Spleen (tissue), 11 donors: ENCODE measurements around the gene RBFOX1. TPM values are rescaled to one million over a fixed set of nuclear protein-coding genes. Genes with fewer than 3 reads are reported as not detected.

ENCODE experiments used
- DNase-seq: peaks from one replicate; pipeline ENCODE4 v3.0.0-alpha.2; 2020
- H3K27ac ChIP-seq, 8 donors: fragments of 200-600 bp; sonication (generic) in 7 of 8; 1 replicate in 4 of 8; 2 replicates in 4 of 8; pipeline versions ENCODE4 v1.5.0 to v1.8.0; 2016 to 2021; ENCODE audit warnings: inconsistent platforms in 4 of 8, mild to moderate bottlenecking in 4 of 8, moderate library complexity in 1 of 8
- H3K27me3 ChIP-seq, 7 donors: fragments of 200-600 bp; sonication (generic) in 6 of 7; replicated peaks in 1 of 7; 1 replicate in 4 of 7; 2 replicates in 3 of 7; pipeline versions ENCODE4 v1.5.0 to v1.8.0; 2016 to 2021; ENCODE audit warnings: inconsistent platforms in 3 of 7, mild to moderate bottlenecking in 1 of 7
- H3K36me3 ChIP-seq, 6 donors: fragments of 200-600 bp; sonication (generic) in 5 of 6; 1 replicate in 4 of 6; 2 replicates in 2 of 6; pipeline versions ENCODE4 v1.5.0 to v1.8.0; 2016 to 2021; ENCODE audit warnings: inconsistent platforms in 2 of 6
- H3K4me1 ChIP-seq, 6 donors: fragments of 200-600 bp; sonication (generic) in 5 of 6; 1 replicate in 3 of 6; 2 replicates in 3 of 6; pipeline versions ENCODE4 v1.5.0 to v1.8.0; 2016 to 2021; ENCODE audit warnings: inconsistent platforms in 3 of 6
- H3K4me3 ChIP-seq, 8 donors: fragments of 200-600 bp; sonication (generic) in 7 of 8; 1 replicate in 4 of 8; 2 replicates in 4 of 8; pipeline versions ENCODE4 v1.5.0 to v1.8.0; 2016 to 2021; ENCODE audit warnings: inconsistent platforms in 4 of 8, mild to moderate bottlenecking in 4 of 8, moderate library complexity in 2 of 8
- H3K9me3 ChIP-seq, 8 donors: fragments of 200-600 bp; sonication (generic) in 7 of 8; 1 replicate in 4 of 8; 2 replicates in 4 of 8; pipeline versions ENCODE4 v1.5.0 to v1.8.0; 2016 to 2021; ENCODE audit warnings: inconsistent platforms in 4 of 8
- POLR2A ChIP-seq, 3 donors: fragments of 450-650 bp; IDR thresholded peaks; one replicate each; pipeline ENCODE4 v1.5.1; 2017; ENCODE audit warnings: antibody characterized with exemption in 3 of 3, mild to moderate bottlenecking in 1 of 3
- POLR2AphosphoS5 ChIP-seq, 3 donors: sonication (generic); formaldehyde crosslinking; IDR thresholded peaks; one replicate each; pipeline ENCODE4 v1.5.1; 2017; ENCODE audit warnings: antibody characterized with exemption in 3 of 3
- WGBS, 5 donors: extraction: QIAGEN DNeasy Blood & Tissue Kit in 3 of 5; methylation state at CpG; one replicate each; pipeline versions ENCODE4 v1.1.5 to v1.1.7; 2013 to 2018; 5-methylcytosine and 5-hydroxymethylcytosine counted together
- intact Hi-C: fragments of 100-400 bp; cut with DNase I; formaldehyde crosslinking; loops from one replicate; pipeline ENCODE4 v1.15.0; 2023; ENCODE audit warnings: low total_unique reads
- polyA plus RNA-seq, 3 donors: library from polyadenylated mRNA; stranded (reverse); fragments of 200-250 nt; gene quantifications; one replicate each; pipeline ENCODE4 v1.2.1, GENCODE V29; 2013
- total RNA-seq, 7 donors: library from RNA; depleted of rRNA in 3 of 7; stranded (reverse); fragments of >200 nt in 3 of 7; fragmentation: NEBNext Ultra II Directional in 4 of 7; extraction: Animal tissue kit (Norgen Biotek cat#: 25700) in 4 of 7; gene quantifications; one replicate each; pipeline versions ENCODE4 v1.1.0 to v1.2.1, GENCODE V29; 2016 to 2021
- TF ChIP-seq, protein P1 (sequence below), 11 experiments: fragments of 200-600 bp in 7 of 11; fragments of 450-650 bp in 4 of 11; sonication (generic) in 4 of 11; IDR thresholded peaks in 8 of 11; conservative IDR thresholded peaks in 3 of 11; 1 replicate in 7 of 11; 2 replicates in 4 of 11; pipeline versions ENCODE4 v1.4.0 to v1.8.0; 2016 to 2021; ENCODE audit warnings: antibody characterized with exemption in 11 of 11, inconsistent platforms in 4 of 11, mild to moderate bottlenecking in 1 of 11
- donor health status: healthy with polysubstance abuse.
- donor health status: DM: no; HTN: no; CAD: no; lungs with moderate emphysema.
- donor health status: DM: no; HTN: no; CAD: no.
- donor health status: Bipolar disorder and iron deficiency.
- donor health status: healthy.
- donor health status: DM: no; HTN: no; CAD: no.
- donor health status: DM: yes; HTN: yes; CAD: no.

Gene RBFOX1
- total and polyA plus RNA-seq, 10 donors = 0.07 to 0.13 TPM; not detected in 8

DNA sequence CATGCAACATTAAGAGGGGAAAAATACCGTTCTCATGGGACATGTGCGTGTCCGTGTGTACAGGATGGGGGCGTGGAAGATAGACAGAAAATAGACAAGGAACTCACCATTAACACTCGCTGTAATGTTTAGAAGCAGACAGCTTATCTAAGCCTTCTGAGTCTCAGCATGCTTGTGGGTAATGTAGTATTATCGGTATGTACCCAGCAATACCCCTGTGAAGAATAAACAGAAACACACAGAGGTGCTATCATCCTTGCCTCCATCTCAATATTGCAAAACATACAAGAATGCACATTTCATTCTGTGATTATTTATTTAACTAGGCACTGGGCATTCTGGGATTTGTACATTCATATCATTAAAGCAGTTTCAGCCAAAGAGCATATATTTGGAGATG, 42.0 kb upstream of the RBFOX1 start:
- Histone ChIP-seq H3K4me1 (no peaks in the 10 kb centered on the region), H3K4me3 (no peak overlapping the region), H3K9me3 (peaks cover 0 to 34% (median 23%) of the 10 kb centered on the region in 8 donors), H3K27ac (no peak overlapping the region), H3K27me3 (no peaks in the 10 kb centered on the region), H3K36me3 (no peaks in the 10 kb centered on the region)
- no peak for DNase-seq
- intact Hi-C loops = no loop called here
- TF ChIP-seq POLR2A (IDR thresholded peaks at IDR 0.05) (no peak), POLR2AphosphoS5 (IDR thresholded peaks at IDR 0.05) (no peak)
- TF ChIP-seq, protein P1, sequence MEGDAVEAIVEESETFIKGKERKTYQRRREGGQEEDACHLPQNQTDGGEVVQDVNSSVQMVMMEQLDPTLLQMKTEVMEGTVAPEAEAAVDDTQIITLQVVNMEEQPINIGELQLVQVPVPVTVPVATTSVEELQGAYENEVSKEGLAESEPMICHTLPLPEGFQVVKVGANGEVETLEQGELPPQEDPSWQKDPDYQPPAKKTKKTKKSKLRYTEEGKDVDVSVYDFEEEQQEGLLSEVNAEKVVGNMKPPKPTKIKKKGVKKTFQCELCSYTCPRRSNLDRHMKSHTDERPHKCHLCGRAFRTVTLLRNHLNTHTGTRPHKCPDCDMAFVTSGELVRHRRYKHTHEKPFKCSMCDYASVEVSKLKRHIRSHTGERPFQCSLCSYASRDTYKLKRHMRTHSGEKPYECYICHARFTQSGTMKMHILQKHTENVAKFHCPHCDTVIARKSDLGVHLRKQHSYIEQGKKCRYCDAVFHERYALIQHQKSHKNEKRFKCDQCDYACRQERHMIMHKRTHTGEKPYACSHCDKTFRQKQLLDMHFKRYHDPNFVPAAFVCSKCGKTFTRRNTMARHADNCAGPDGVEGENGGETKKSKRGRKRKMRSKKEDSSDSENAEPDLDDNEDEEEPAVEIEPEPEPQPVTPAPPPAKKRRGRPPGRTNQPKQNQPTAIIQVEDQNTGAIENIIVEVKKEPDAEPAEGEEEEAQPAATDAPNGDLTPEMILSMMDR (IDR thresholded peaks at IDR 0.05 in 8 of 11, conservative IDR thresholded peaks at IDR 0.05 in 3 of 11) = no peak
- WGBS, 5 donors = 83 to 92% (median 87%) methylated on average over 6 of the region's 6 CpGs

DNA sequence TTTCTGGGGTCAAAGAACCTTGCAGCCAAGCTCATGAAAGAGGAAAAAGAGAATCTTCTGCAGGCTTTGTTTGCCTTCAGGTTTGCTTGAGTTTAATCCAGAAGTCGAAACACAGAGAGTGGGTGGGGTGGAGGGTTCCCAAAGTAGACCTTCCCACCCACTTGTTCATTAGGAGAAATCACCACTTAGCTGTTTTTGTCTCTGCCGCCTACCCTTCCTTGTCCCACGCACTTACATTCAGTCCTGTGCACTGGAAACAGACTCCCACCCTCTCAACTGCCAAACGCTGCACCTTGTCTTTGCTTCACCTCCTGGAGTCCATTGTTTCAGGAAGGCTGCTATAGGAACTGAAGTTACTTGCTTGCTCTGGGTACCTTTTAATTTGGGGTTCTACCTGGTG, 38.6 kb upstream of the RBFOX1 start:
- no peaks in the 10 kb centered on the region for H3K27me3 ChIP-seq
- 67 to 73% (median 71%) methylated on average over 4 of the region's 4 CpGs for WGBS, 5 donors
- H3K27ac ChIP-seq = no peak overlapping the region
- H3K4me1 ChIP-seq = no peaks in the 10 kb centered on the region
- DNase-seq = no peak
- TF ChIP-seq, protein P1 (IDR thresholded peaks at IDR 0.05 in 8 of 11, conservative IDR thresholded peaks at IDR 0.05 in 3 of 11) = no peak
- no peaks in the 10 kb centered on the region for H3K36me3 ChIP-seq
- H3K4me3 ChIP-seq = no peak overlapping the region
- peaks cover 0 to 15% (median 0%) of the 10 kb centered on the region in 8 donors for H3K9me3 ChIP-seq
- intact Hi-C loops = no loop called here

DNA sequence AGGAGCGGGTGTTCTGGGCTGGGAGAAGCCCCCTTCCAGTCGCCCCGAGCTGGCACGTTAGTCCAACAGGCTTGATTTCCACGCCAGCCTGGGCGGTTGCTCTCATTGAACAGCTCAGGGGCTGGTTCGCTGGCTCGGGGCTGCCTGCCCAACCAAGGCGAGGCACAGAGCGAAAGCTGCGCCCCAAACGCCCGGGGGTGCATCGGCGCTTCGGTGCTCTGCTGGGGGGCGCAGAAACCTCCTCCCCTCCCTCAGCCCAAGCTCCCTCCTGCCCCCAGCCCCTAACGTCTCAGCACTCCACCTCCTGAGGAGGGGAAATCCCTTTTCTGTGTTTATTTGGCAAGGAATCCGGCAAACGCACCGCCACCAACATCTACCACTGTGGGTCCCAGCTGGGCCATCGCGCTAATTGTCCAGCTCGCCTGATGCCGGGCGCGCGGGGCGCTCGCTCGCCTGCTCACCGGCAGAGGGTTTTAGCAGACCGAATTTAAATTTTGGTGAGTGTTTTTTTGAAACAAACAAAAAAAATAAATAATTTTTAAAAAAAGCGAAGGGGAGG, 29.5 kb upstream of the RBFOX1 start:
- TF ChIP-seq POLR2AphosphoS5 (IDR thresholded peaks at IDR 0.05) (no peak), POLR2A (IDR thresholded peaks at IDR 0.05) (no peak)
- TF ChIP-seq, protein P1 (IDR thresholded peaks at IDR 0.05 in 8 of 11, conservative IDR thresholded peaks at IDR 0.05 in 3 of 11) = no peak

DNA sequence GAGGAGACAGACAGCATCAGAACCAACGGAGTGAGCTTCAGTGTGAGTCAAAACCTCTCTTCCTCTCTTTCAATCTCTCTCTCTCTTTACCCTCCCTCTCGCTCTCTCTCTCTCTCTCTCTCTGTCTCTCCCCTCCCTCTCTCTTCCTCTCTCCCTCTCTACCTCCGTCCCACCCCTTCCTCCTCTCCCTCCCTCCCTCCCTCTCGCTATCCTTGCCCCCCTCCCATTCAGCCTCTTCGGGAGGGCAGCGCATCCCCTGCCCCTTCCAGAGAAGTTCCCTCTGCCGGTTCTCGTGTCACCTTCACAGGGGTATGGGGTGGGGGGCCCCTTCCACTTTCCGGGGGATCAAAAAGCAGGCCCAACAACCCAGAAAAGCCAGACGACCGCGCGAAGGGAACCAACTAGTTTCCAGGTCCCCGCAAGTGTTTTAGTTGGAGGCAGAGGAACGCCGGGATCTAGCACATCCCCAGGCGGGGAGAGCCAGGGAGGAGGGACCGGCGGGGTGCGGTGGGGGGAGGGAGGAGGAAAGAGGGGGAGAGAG, 28.9 kb upstream of the RBFOX1 start:
- Histone ChIP-seq H3K36me3 (no peaks in the 10 kb centered on the region), H3K27ac (no peak overlapping the region), H3K27me3 (peaks cover 0 to 43% (median 8%) of the 10 kb centered on the region in 7 donors), H3K4me3 (no peak overlapping the region), H3K9me3 (peaks cover 0 to 5% (median 0%) of the 10 kb centered on the region in 8 donors), H3K4me1 (no peaks in the 10 kb centered on the region)
- DNase-seq = no peak
- intact Hi-C loops = no loop called here
- no peak for TF ChIP-seq POLR2AphosphoS5 (IDR thresholded peaks at IDR 0.05)
- TF ChIP-seq, protein P1 (IDR thresholded peaks at IDR 0.05 in 8 of 11, conservative IDR thresholded peaks at IDR 0.05 in 3 of 11) = no peak
- no peak for TF ChIP-seq POLR2A (IDR thresholded peaks at IDR 0.05)
- 1 to 18% (median 4%) methylated on average over 20 of the region's 20 CpGs for WGBS, 5 donors

More for the DNA sequence above, 29.5 kb upstream of the RBFOX1 start:
- peaks cover 0 to 43% (median 8%) of the 10 kb centered on the region in 7 donors for H3K27me3 ChIP-seq
- no peaks in the 10 kb centered on the region for H3K36me3 ChIP-seq
- H3K27ac ChIP-seq = no peak overlapping the region
- DNase-seq = no peak
- peaks cover 0 to 5% (median 0%) of the 10 kb centered on the region in 8 donors for H3K9me3 ChIP-seq
- H3K4me3 ChIP-seq = no peak overlapping the region
- H3K4me1 ChIP-seq = no peaks in the 10 kb centered on the region
- 4 to 6% (median 5%) methylated on average over 31 to 34 of the region's 34 CpGs for WGBS, 5 donors
- intact Hi-C loops = no loop called here
